Panc1 (cell line): ENCODE measurements around the gene MTFR1L. TPM values are rescaled to one million over a fixed set of nuclear protein-coding genes. Genes with fewer than 3 reads are reported as not detected.

Experiments used
- ATAC-seq: fragments of 200-7000 bp; cut with Tn5 transposase; 2 replicates; pipeline ENCODE4 v1.9.1; 2020; ENCODE audit warnings: mild to moderate bottlenecking, moderate library complexity
- BruUV-seq: library from RNA; stranded (reverse); fragments of 400-500 nt; replicated peaks from 2 replicates; lab custom pipeline; 2021; lab: Mats Ljungman, UMichigan
- CTCF ChIA-PET: fragments of 300-600 bp; sonication (Branson Sonifier 250); formaldehyde crosslinking; loops from one replicate; lab custom pipeline; 2022; ENCODE audit warnings: antibody characterized with exemption; lab: Charles Lee
- POLR2A ChIA-PET: fragments of 300-600 bp; sonication (Branson Sonifier 250); formaldehyde crosslinking; loops from one replicate; lab custom pipeline; 2022; ENCODE audit warnings: antibody characterized with exemption; lab: Charles Lee
- DNase-seq: peaks from one replicate; pipeline ENCODE4 v3.0.0-alpha.2; 2010; ENCODE audit warnings: low read depth, low spot score
- H3K27ac ChIP-seq: 2 replicates; pipeline ENCODE4 v1.5.1; 2011; ENCODE audit warnings: mild to moderate bottlenecking, low read length, inconsistent platforms
- H3K27me3 ChIP-seq: fragments of 200-500 bp; sonication (Bioruptor generic); 2 replicates; pipeline ENCODE4 v1.6.0; 2014; ENCODE audit warnings: low read length, inconsistent platforms; ENCODE audit not compliant: control insufficient read depth, insufficient read depth
- H3K36me3 ChIP-seq: fragments of 200-500 bp; sonication (Bioruptor generic); 2 replicates; pipeline ENCODE4 v1.5.1; 2014; ENCODE audit warnings: inconsistent platforms, mild to moderate bottlenecking, low read length, moderate library complexity; ENCODE audit not compliant: control insufficient read depth, insufficient read depth
- H3K4me1 ChIP-seq: 2 replicates; pipeline ENCODE4 v1.5.1; 2011; ENCODE audit warnings: inconsistent platforms, mild to moderate bottlenecking, low read length, moderate library complexity; ENCODE audit not compliant: control insufficient read depth, insufficient read depth
- H3K4me3 ChIP-seq, 2 experiments: 2 replicates each; pipeline ENCODE4 v1.5.1; 2011 to 2012; ENCODE audit warnings: low read depth in 2 of 2, low read length in 2 of 2, mild to moderate bottlenecking in 2 of 2, inconsistent platforms in 1 of 2, moderate library complexity in 1 of 2
- H3K9me3 ChIP-seq: fragments of 200-500 bp; sonication (Bioruptor generic); 2 replicates; pipeline ENCODE4 v1.5.1; 2014; ENCODE audit warnings: low read depth, mild to moderate bottlenecking, inconsistent platforms, low read length, moderate library complexity; ENCODE audit not compliant: control insufficient read depth, insufficient read depth
- POLR2AphosphoS5 ChIP-seq: IDR thresholded peaks from 2 replicates; pipeline ENCODE4 v1.6.1; 2012; ENCODE audit warnings: mild to moderate bottlenecking, low read depth, low read length, moderate library complexity
- SIN3A ChIP-seq: IDR thresholded peaks from 2 replicates; pipeline ENCODE4 v1.6.1; 2012; ENCODE audit warnings: low read depth, mild to moderate bottlenecking, low read length, moderate library complexity, borderline replicate concordance; ENCODE audit not compliant: insufficient read depth
- TCF7L2 ChIP-seq: IDR thresholded peaks from 2 replicates; pipeline ENCODE4 v1.6.1; 2011; ENCODE audit warnings: mild to moderate bottlenecking, low read depth, low read length, inconsistent platforms
- in situ Hi-C: cut with HindIII; loops from 2 replicates; pipeline ENCODE4 v1.10.0; 2016; ENCODE audit warnings: low sequenced_read_pairs, low pct_unique_long_range_greater_than_20kb
- intact Hi-C: fragments of 100-400 bp; cut with micrococcal nuclease; formaldehyde crosslinking; loops from one replicate; pipeline ENCODE4 v1.10.0; 2022; ENCODE audit not compliant: unreplicated experiment
- total RNA-seq: library from RNA; stranded (reverse); gene quantifications from one replicate; pipeline ENCODE4 v1.2.1, GENCODE V29; 2021; ENCODE audit not compliant: unreplicated experiment
- TF ChIP-seq, protein P1 (sequence below): fragments of 450-650 bp; IDR thresholded peaks from 2 replicates; pipeline ENCODE4 v1.5.1; 2017; ENCODE audit warnings: mild to moderate bottlenecking
- TF ChIP-seq, protein P2 (sequence below), 2 experiments: IDR thresholded peaks; 2 replicates each; pipeline ENCODE4 v1.6.1; 2011 to 2012; ENCODE audit warnings: low read depth in 2 of 2, control low read depth in 1 of 2, low read length in 1 of 2, mild to moderate bottlenecking in 1 of 2, moderate library complexity in 1 of 2; ENCODE audit not compliant: insufficient read depth in 1 of 2

MTFR1L gene
- total RNA-seq, 1 experiment from 2014 or later, result 68.5 TPM

DNA sequence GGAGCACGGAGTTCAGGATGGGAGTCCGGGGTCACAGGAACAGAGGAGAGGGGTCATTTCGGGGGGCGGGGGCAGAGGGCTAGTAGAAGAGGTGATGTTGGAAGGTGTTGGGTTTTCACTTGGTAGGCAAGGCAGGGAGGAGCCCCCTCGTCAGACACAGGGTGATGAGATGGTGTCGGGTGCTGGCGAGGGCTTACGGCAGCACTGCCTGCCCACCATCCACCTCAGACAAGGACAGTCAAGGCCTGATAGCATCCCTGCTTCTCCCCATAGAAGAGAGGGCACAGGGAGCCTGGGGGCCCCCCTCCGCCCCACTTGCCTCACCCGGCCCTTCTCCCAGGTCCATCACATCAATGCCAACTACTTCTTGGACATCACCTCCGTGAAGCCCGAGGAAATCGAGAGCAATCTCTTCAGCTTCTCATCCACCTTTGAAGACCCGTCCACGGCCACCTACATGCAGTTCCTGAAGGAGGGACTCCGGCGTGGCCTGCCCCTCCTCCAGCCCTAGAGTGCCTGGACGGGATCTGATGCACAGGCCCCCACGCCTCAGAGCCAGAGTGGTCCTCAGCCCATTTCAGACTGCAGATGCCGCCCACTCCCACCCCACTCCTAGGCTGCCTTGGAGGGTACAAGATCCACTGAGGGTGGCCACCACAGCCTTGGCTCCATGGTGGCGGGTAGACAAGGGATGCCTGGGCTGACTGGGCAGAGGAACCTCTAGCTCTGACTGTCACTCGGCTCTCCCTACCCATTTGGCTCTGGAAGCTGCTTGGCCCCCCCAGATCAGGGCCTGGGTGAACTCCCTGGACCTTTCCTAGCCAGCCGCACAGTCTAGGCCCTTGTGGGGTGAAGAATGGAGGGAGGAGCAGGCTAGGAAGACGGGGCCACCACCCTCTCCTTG, 4.3 kb upstream of the MTFR1L start:
- intact Hi-C loops, result no loop called here
- Histone ChIP-seq H3K27me3 (no peaks in the 10 kb centered on the region), H3K4me3 (no peak overlapping the region), H3K27ac (no peak overlapping the region), H3K4me1 (peaks cover 15% of the 10 kb centered on the region), H3K36me3 (no peaks in the 10 kb centered on the region; the same call in 1 of the 2 replicates), H3K9me3 (no peaks in the 10 kb centered on the region)
- no peak for DNase-seq
- no peak for ATAC-seq
- CTCF ChIA-PET, result interaction anchor here (0.7 kb wide), 1 partner anchor 221 kb away, joined by 7 read pairs; no protein-coding TSS in a partner anchor
- no TSS peak for BruUV-seq
- TF ChIP-seq, protein P1, sequence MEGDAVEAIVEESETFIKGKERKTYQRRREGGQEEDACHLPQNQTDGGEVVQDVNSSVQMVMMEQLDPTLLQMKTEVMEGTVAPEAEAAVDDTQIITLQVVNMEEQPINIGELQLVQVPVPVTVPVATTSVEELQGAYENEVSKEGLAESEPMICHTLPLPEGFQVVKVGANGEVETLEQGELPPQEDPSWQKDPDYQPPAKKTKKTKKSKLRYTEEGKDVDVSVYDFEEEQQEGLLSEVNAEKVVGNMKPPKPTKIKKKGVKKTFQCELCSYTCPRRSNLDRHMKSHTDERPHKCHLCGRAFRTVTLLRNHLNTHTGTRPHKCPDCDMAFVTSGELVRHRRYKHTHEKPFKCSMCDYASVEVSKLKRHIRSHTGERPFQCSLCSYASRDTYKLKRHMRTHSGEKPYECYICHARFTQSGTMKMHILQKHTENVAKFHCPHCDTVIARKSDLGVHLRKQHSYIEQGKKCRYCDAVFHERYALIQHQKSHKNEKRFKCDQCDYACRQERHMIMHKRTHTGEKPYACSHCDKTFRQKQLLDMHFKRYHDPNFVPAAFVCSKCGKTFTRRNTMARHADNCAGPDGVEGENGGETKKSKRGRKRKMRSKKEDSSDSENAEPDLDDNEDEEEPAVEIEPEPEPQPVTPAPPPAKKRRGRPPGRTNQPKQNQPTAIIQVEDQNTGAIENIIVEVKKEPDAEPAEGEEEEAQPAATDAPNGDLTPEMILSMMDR, result no peak
- TF ChIP-seq, protein P2, sequence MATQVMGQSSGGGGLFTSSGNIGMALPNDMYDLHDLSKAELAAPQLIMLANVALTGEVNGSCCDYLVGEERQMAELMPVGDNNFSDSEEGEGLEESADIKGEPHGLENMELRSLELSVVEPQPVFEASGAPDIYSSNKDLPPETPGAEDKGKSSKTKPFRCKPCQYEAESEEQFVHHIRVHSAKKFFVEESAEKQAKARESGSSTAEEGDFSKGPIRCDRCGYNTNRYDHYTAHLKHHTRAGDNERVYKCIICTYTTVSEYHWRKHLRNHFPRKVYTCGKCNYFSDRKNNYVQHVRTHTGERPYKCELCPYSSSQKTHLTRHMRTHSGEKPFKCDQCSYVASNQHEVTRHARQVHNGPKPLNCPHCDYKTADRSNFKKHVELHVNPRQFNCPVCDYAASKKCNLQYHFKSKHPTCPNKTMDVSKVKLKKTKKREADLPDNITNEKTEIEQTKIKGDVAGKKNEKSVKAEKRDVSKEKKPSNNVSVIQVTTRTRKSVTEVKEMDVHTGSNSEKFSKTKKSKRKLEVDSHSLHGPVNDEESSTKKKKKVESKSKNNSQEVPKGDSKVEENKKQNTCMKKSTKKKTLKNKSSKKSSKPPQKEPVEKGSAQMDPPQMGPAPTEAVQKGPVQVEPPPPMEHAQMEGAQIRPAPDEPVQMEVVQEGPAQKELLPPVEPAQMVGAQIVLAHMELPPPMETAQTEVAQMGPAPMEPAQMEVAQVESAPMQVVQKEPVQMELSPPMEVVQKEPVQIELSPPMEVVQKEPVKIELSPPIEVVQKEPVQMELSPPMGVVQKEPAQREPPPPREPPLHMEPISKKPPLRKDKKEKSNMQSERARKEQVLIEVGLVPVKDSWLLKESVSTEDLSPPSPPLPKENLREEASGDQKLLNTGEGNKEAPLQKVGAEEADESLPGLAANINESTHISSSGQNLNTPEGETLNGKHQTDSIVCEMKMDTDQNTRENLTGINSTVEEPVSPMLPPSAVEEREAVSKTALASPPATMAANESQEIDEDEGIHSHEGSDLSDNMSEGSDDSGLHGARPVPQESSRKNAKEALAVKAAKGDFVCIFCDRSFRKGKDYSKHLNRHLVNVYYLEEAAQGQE (IDR thresholded peaks at IDR 0.05; ENCODE audit: insufficient read depth in 1 of 2, low read depth in 2 of 2, low read length in 1 of 2), result no peak
- TF ChIP-seq TCF7L2 (no peak), POLR2AphosphoS5 (no peak), SIN3A (no peak)
- in situ Hi-C loops, result no loop called here
- POLR2A ChIA-PET, result no interaction called here

DNA sequence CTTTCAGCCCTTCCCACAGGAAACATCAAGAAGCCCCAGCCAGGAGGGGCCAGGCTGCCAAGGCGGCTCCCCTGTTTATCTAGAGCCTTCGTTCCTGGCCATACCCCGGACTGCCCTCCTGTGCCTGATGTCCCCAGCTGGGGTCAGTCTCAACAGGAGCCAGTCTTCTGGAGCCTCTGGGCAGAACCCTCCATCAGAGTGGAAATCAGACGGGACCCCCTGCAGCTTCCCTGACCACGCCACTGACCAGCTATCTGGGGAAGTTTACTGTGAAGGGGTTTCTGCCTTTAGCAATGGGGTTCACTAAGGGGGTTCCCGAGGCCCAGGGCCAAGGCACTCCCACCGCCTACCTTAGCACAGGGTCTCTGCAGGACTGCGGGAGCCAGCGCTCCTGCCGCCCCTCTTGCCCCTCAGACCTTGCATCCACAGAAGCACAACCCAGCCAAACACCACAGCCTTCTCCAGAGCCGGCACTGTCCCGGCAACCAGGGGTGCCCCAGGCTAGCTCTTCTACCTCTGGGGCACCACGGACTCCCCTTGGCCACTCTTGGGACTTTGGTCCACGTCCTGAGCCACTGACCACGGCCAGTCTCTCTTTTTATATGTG, 3.5 kb upstream of the MTFR1L start:
- no peaks in the 10 kb centered on the region for H3K27me3 ChIP-seq
- ATAC-seq, result no peak
- no peak for TF ChIP-seq SIN3A
- TF ChIP-seq TCF7L2, result no peak
- TF ChIP-seq, protein P2 (IDR thresholded peaks at IDR 0.05; ENCODE audit: insufficient read depth in 1 of 2, low read depth in 2 of 2, low read length in 1 of 2), result no peak
- TF ChIP-seq POLR2AphosphoS5, result no peak
- TF ChIP-seq, protein P1, result no peak
- no peak overlapping the region for H3K27ac ChIP-seq
- H3K9me3 ChIP-seq, result no peaks in the 10 kb centered on the region
- in situ Hi-C loops (no loop called here), intact Hi-C loops (no loop called here)
- H3K4me1 ChIP-seq, result peaks cover 17% of the 10 kb centered on the region
- DNase-seq, result no peak
- ChIA-PET POLR2A (interaction anchor here (0.5 kb wide), 1 partner anchor 500 kb away, joined by 6 read pairs; no protein-coding TSS in a partner anchor), CTCF (interaction anchor here (0.6 kb wide), 3 partner anchors 78 to 195 kb away, joined by 3 to 6 read pairs (median 4); partner anchors contain the start of gene PAFAH2)
- no peaks in the 10 kb centered on the region; the same call in 1 of the 2 replicates for H3K36me3 ChIP-seq
- no TSS peak for BruUV-seq
- no peak overlapping the region for H3K4me3 ChIP-seq
